Activated naive CD4-positive, alpha-beta T cell treated with anti-CD3 and anti-CD28 coated beads, Interleukin-2, amount 50 U/mL, for 16 hours (primary cell): ENCODE results near the gene GLCCI1.
A peak's percentile ranks its signal among the peaks of the same experiment; 100 is the strongest.

Source experiments
- DNase-seq: peaks from one replicate; pipeline ENCODE4 v3.0.0-alpha.2; 2020

The GLCCI1 gene

GRCh38 chr7:8105449-8106095 lies 137.0 kb downstream of the GLCCI1 start:
- DNase-seq, result no peak

- DNase-seq, result no peak
Observed at GRCh38 chr7:8109196-8110022, 140.8 kb downstream of the GLCCI1 start.

- DNase-seq, result no peak
Observed at GRCh38 chr7:8111282-8111960, 142.8 kb downstream of the GLCCI1 start.

GRCh38 chr7:8112685-8113084 lies 144.1 kb downstream of the GLCCI1 start:
- no peak for DNase-seq

- DNase-seq, result no peak
Observed at GRCh38 chr7:8113184-8113583, 144.6 kb downstream of the GLCCI1 start.

- no peak for DNase-seq
Observed at GRCh38 chr7:8114175-8114574, 145.6 kb downstream of the GLCCI1 start.

DNA sequence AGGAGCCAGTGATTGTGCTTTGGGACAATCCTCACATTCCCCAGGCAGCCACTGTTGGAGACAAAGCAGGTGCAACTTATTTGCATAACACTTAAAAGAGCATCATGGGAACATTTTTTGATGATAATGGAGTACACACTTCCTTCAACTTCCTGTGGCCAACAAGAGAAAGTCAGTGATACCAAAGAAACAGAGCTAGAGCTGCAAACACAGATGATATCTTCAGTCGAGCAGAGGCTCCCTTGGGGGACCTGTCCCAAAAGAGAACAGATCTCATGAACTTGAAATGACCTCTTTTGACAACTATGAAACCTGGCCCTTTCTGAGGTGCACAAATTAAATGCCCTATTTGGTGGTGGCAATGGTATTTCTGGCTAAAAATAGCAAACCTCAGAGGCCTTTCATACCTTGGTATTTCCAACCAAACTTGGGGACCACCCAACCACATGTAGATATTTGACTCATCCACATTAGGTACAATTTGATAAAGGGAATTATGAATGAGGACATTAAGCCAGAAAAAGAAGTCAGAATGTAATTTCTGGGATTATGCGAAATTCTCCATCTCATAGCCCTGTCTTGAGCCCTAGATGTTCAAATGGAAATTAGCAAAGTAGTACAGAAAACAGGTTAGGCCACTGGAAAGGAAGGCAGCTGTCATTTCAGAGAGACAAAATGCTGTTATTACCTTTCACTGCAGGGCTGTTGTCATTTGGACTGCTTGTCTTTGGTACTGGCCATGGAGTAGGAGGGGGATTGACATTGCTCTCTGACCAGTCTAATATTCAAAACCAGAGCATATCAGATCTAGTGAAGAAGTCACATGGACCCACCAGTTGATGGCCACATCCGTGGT lies 147.2 kb downstream of the GLCCI1 start:
- DNase-seq, result no peak

DNA sequence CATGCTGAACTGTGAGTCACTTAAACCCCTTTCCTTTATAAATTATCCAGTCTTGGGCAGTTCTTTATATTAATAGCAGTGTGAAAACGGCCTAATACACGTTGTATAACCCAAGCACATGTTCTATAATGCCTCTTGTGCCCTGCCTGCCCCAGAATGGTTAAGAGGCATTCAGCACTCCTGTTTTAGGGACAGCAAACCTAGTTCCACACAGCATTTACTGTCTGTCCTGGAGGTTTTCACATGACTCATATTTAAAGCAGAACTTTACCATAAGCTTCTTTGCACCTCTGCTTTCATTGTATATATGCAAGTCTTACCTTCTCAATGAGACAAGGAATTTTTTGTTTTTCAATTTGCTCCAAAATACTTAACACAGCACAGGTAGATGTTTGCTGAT lies 148.6 kb downstream of the GLCCI1 start:
- DNase-seq, result no peak

- DNase-seq, result no peak
Observed at GRCh38 chr7:8119262-8119661, 150.7 kb downstream of the GLCCI1 start.

DNA sequence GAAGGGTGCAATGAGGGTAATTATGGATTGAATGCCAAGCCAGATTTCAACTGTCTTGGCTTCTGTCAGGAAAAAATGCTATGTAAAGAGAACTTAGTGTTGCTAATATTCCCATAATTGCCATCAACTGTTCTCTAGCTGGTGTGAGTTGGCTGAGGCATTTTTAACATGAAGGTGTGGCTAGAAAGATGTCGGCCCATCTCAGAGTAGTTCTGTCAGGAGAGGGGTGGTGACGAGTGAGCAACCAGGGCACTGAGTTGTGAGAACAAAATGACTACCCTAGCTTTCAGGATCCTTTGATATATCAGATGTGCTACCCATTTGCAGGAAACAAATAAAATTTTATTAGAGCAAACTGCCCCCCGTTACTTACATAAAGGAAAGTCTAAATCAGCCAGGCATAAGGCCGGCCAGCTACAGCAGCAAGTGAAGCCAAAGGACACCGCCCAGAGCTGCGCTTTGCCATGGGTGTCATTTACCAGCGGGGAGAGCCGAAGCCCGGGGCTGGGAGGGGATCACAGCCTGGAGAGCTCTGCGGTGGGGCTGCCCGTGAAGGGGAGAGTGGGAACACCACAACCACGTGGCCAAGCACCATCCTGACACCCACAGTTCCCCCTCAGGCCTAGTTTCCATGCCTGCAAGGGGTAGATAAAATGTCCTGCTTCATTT lies 151.9 kb downstream of the GLCCI1 start:
- DNase-seq, result no peak

GRCh38 chr7:8121243-8121642 lies 152.6 kb downstream of the GLCCI1 start:
- no peak for DNase-seq

- peak; percentile 76 for DNase-seq
Observed at GRCh38 chr7:8125680-8126444, 157.3 kb downstream of the GLCCI1 start.

GRCh38 chr7:8126601-8127167 lies 158.1 kb downstream of the GLCCI1 start:
- DNase-seq, result no peak

GRCh38 chr7:8128449-8129317 lies 160.1 kb downstream of the GLCCI1 start:
- no peak for DNase-seq

- DNase-seq, result no peak
Observed at GRCh38 chr7:8129318-8129659, 160.7 kb downstream of the GLCCI1 start.

- no peak for DNase-seq
Observed at GRCh38 chr7:8130663-8131062, 162.1 kb downstream of the GLCCI1 start.

- DNase-seq, result no peak
Observed at GRCh38 chr7:8131694-8132605, 163.4 kb downstream of the GLCCI1 start.

- no peak for DNase-seq
Observed at GRCh38 chr7:8133188-8133848, 164.7 kb downstream of the GLCCI1 start.
